HFF-Myc (cell line): Measurements from ENCODE around the gene SLC12A3.

Source experiments
- DNase-seq: peaks from one replicate; pipeline ENCODE4 v3.0.0-alpha.2; 2011; ENCODE audit warnings: low read depth; ENCODE audit errors: extremely low read depth
- H3K4me3 ChIP-seq: replicated peaks from 2 replicates; pipeline ENCODE4 v1.5.1; 2011; ENCODE audit warnings: low read depth, mild to moderate bottlenecking, control low read depth, low read length
- TF ChIP-seq, protein P1 (sequence below): IDR thresholded peaks from 2 replicates; pipeline ENCODE4 v1.5.1; 2012; ENCODE audit warnings: mild to moderate bottlenecking, low read depth, low read length, control low read depth; ENCODE audit errors: missing control alignments

The SLC12A3 gene

DNA sequence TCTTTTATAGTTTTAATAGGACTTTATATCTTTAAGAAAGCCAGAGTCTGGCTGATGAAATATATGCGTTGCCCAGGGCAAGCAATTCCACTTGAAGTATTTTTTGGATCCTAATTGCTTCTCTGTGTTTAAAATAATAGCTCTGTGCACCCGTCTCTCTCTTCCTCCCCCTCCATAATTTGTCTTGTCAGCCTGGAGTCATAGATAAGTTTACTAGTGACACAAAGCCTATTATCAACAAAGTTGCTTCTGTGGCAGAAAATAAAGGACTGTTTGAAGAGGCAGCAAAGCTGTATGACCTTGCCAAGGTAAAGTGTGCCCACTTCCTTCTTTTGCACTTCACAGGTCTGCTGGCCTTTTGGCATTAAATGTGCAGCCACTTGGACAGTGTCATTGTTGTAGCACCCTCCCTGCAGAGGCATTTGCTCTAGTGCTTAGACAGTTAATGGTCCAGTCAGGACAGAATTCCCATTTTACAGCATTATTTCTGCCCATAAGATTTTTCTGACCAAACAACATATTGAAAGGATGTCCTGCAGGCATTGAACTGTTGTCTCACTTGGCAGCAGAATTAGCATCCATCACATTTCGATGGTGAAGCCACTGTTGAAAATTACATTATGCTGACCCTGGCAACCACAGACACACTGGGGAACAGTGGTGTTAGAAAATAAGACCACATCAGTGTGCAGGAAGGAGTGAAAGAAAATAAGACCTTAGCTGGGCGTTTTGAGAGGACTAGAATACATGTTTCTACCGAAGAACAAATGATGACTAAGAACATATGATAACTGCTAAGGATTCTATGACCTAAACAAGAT lies 28.4 kb upstream of the SLC12A3 start:
- DNase-seq, result no peak
- H3K4me3 ChIP-seq, result no peak overlapping the region
- TF ChIP-seq, protein P1, sequence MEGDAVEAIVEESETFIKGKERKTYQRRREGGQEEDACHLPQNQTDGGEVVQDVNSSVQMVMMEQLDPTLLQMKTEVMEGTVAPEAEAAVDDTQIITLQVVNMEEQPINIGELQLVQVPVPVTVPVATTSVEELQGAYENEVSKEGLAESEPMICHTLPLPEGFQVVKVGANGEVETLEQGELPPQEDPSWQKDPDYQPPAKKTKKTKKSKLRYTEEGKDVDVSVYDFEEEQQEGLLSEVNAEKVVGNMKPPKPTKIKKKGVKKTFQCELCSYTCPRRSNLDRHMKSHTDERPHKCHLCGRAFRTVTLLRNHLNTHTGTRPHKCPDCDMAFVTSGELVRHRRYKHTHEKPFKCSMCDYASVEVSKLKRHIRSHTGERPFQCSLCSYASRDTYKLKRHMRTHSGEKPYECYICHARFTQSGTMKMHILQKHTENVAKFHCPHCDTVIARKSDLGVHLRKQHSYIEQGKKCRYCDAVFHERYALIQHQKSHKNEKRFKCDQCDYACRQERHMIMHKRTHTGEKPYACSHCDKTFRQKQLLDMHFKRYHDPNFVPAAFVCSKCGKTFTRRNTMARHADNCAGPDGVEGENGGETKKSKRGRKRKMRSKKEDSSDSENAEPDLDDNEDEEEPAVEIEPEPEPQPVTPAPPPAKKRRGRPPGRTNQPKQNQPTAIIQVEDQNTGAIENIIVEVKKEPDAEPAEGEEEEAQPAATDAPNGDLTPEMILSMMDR, result no peak

DNA sequence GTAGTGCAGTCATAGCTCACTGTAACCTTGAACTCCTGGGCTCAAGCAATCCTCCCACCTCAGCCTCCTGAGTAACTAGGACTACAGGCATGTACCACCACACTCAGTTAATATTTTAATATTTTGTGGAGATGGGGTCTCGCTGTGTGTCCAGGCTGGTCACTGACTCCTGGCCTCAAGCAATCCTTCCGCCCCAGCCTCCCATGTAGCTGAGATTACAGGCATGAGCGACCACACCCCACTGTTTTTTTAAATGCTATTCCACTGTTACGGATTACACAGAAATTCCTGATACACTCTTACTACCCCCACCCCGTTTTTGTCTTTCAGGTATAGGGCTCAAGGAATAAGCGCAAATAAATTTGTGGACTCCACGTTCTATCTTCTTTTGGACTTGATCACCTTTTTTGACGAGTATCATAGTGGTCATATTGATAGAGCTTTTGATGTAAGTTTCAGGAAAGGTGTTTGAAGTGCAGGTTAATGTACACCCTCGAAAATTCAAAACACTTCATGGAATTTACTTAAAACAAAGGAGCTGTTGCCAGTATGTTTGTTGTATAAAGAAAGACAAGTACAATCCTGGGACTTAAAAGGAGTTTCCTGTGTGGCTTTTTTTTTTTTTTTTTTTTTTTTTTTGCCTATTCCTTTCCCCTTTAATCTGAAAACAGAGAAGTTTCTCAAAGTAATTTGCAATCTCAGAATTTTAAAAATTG lies 26.2 kb upstream of the SLC12A3 start:
- TF ChIP-seq, protein P1, result no peak
- H3K4me3 ChIP-seq, result no peak overlapping the region
- no peak for DNase-seq

DNA sequence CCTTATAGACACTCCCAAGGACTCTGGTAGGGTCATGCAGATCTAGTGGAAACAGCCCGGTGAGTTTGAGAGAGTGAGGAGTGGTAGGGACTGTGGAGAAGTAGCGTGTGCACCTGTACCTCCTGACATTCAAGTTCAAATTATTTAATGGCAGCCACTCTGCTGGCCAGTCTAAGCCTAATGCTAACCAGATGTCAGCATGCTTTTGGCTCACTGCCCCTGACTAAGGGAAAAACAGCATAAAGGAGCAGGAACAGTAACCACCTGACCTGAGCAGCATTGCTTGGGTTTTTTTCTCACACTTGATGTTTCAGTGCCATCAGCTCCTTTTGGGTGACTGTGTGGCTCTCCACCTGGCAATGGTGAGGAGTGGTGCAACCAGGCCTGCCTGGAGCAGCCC lies 23.8 kb upstream of the SLC12A3 start:
- DNase-seq, result peak; percentile 71
- H3K4me3 ChIP-seq, result no peak overlapping the region
- TF ChIP-seq, protein P1, result no peak

DNA sequence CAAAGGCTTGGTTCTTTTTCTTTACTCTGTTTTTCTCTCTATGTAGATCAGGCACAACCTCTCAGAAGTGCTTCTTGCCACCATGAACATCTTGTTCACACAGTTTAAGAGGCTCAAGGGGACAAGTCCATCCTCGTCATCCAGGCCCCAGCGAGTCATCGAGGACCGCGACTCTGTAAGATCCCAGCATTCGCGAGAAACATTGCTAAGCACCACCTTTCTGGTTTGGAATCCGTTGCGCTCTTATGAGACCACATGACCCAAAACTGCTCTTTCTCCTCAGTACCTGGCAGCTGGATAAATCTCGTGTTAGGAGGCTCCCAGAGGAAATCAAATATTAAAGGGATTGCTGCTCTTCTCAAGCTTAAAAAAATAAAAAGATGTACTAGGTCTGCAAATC lies 23.3 kb upstream of the SLC12A3 start:
- H3K4me3 ChIP-seq, result no peak overlapping the region
- TF ChIP-seq, protein P1, result no peak
- DNase-seq, result no peak

DNA sequence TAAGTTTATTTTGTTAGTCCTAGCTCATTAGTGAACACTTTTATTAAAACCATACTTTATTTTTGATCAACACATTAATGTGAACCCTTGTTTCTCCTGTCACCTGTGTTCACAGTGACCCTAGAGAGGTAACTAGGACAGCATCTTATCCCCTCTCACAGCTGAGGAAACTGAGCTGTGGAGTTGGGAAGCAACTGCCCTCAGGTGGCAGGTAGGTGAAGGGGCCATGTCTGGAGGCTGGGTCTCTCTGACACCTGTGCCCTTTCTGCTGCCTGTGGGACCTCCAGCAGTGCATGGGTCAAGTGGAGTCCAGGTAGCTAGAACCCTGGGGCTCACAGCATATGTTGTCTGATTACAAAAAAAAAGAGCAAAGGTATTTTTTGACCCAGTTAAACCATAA lies 22.9 kb upstream of the SLC12A3 start:
- TF ChIP-seq, protein P1, result no peak
- no peak for DNase-seq
- H3K4me3 ChIP-seq, result no peak overlapping the region

DNA sequence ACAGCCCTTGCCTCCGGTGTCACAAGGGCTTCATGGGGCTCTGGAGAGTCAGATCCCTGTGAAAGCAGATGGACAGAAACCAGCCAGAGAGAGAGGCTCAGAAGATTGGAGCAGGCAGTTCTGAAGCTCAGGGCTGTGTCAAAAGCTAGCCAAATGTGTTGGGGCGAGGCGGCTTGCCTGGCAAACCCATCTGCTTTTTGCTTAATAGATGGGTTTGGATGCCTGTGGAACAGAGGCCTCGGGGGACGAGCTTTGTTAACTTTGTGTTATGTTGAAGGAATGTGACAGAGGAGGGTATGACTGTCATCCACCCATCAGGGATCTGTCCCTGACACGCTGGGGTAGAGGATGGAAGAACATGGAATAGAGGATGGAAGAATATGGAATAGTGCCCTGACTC lies 21.0 kb upstream of the SLC12A3 start:
- H3K4me3 ChIP-seq, result no peak overlapping the region
- no peak for DNase-seq
- TF ChIP-seq, protein P1, result no peak
